HL-60 (cell line): ENCODE results near the gene TUT4.

Experiments used
- DNase-seq, 2 experiments: peaks; one replicate each; pipeline ENCODE4 v3.0.0-alpha.2; 2010 to 2020; ENCODE audit warnings: low read depth in 1 of 2, low spot score in 1 of 2
- H3K27ac ChIP-seq: fragments of 250-450 bp; sonication (Bioruptor Pico); replicated peaks from 2 replicates; pipeline ENCODE4 v1.5.1; 2020; ENCODE audit warnings: mild to moderate bottlenecking, moderate library complexity
- H3K27me3 ChIP-seq: fragments of 250-450 bp; sonication (Bioruptor Pico); 2 replicates; pipeline ENCODE4 v1.5.1; 2021; ENCODE audit warnings: mild to moderate bottlenecking, moderate library complexity; ENCODE audit not compliant: insufficient read depth, poor library complexity, severe bottlenecking
- H3K4me3 ChIP-seq: replicated peaks from 2 replicates; pipeline ENCODE4 v1.5.1; 2011; ENCODE audit warnings: mild to moderate bottlenecking, control low read depth, low read length; ENCODE audit not compliant: insufficient read depth
- CTCF ChIP-seq: IDR thresholded peaks from one replicate; pipeline ENCODE4 v1.5.1; 2011; ENCODE audit warnings: low read length, control low read depth, inconsistent platforms; ENCODE audit not compliant: insufficient read depth
- GABPA ChIP-seq: IDR thresholded peaks from 2 replicates; pipeline ENCODE4 v1.6.1; 2012; ENCODE audit warnings: low read depth
- POLR2AphosphoS5 ChIP-seq: IDR thresholded peaks from 2 replicates; pipeline ENCODE4 v1.6.1; 2012; ENCODE audit warnings: low read depth
- REST ChIP-seq: IDR thresholded peaks from 2 replicates; pipeline ENCODE4 v1.6.1; 2012; ENCODE audit warnings: low read depth; ENCODE audit not compliant: insufficient replicate concordance
- SPI1 ChIP-seq: IDR thresholded peaks from 2 replicates; pipeline ENCODE4 v1.6.1; 2012; ENCODE audit warnings: low read depth, mild to moderate bottlenecking, borderline replicate concordance

Gene TUT4

GRCh38 chr1:52404975-52405338 lies 147.9 kb downstream of the TUT4 start:
- Histone ChIP-seq H3K27ac (peak overlapping the region; percentile 94), H3K4me3 (peak overlapping the region; percentile 88), H3K27me3 (no peaks in the 10 kb centered on the region)
- DNase-seq = no peak
- no peak for TF ChIP-seq REST
- TF ChIP-seq POLR2AphosphoS5 = no peak
- TF ChIP-seq CTCF = no peak

DNA sequence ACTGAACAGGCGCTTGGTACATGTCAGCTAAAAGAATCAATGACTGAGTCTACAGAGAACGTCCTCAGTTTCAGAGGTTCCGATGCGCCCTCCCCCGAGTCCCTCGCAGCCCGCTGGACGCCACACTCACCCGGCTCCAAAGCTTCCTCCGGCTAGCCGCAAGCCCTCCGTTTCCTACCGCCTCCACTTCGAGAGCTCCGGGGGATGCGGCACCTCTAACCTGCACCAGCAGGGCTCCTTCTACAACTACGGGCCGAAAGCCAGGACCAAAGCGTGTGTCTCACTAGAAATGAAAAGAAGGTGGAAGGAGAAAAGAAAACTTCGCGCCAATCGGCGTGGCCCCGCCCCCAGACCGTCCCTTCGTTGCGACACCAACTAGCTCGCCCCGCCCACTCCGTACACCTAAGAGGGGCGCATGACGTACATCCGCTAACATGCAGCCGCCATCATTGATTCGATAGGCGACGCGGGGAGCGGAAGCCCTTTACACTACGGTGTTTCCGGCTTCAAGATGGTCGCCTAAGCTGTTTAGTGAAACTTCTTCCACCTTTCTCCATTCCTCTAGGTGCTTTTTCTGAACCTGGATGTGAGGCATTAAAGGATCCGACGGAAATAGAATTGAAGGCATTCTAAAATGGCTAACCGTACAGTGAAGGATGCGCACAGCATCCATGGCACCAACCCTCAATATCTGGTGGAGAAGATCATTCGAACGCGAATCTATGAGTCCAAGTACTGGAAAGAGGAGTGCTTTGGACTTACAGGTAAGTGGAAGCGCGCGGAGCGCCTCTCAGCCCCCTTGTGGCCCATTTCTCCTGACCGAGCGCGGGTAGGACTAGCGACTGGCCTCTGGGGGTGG lies 148.5 kb downstream of the TUT4 start, which contains the start of the genes ORC1 and PRPF38A:
Gene ORC1 (minus strand): TSS at position 308 of the 859 bp plus-strand sequence. CDS start 2,200 bp downstream, outside the sequence.
Gene PRPF38A (plus strand): TSS at position 487 of the 859 bp plus-strand sequence. CDS start 148 bp downstream, at position 635.
- Histone ChIP-seq H3K27me3 (no peaks in the 10 kb centered on the region), H3K4me3 (peak within 1 kb of the TSS; percentile 88), H3K27ac (peak within 1 kb of the TSS; percentile 94)
- peak; percentile 67 for TF ChIP-seq POLR2AphosphoS5
- peak; percentile 25 for TF ChIP-seq CTCF
- no peak; the same call in 1 of the 2 replicates for TF ChIP-seq SPI1
- TF ChIP-seq GABPA = peak; percentile 88
- TF ChIP-seq REST = peak; percentile 69
- DNase-seq = peak; percentile 93 to 97

DNA sequence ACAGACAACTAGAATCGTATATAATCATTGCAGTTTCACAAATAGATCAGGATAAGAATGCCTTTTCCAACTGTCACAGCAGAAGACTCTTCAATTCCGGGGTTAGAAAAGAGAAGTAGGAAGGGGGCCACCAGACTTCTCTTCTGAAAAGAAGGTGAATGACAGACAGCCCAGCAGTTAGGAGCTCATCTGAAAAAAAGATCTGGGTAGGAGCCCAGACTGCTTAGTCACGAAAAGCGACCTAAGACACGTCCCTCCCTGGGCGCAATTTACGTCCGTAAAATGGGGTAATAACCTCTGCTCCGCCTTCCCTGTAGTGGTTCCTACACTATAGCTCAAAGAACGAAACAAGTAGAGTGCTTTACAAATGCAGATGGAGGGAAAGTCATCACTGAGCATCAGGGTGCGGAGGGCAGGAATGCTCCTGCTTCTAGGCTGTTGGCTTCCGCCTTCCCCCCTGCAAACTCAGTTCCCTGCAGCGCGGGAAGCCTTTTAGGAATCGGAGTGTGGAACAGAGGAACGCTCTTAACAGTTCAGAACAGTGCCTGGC lies 149.3 kb downstream of the TUT4 start:
- H3K27me3 ChIP-seq = no peaks in the 10 kb centered on the region

DNA sequence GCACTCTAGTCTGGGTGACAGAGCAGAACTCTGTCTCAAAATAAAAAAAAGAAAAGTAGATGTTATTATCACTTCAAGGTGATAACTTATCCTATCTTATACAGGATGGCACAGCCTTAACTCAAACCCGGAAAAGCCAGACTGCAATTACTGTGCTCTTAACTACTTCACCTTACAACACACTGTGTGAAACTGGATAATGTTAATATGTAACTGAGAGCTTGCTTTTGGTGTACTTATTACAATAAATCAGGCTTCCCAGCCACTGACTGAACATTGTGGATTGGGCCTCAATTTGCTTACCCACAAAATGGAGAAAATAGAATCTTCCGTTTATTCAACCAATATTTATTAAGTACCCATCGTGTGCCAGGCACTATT lies 150.0 kb downstream of the TUT4 start:
- DNase-seq = no peak
- Histone ChIP-seq H3K4me3 (peak overlapping the region; percentile 88), H3K27me3 (no peaks in the 10 kb centered on the region), H3K27ac (peak overlapping the region; percentile 94)
- TF ChIP-seq POLR2AphosphoS5 (no peak), SPI1 (no peak), GABPA (no peak), CTCF (no peak), REST (no peak)

More for the DNA sequence above, 149.3 kb downstream of the TUT4 start:
- TF ChIP-seq GABPA (no peak), SPI1 (peak; percentile 45; the same call in 1 of the 2 replicates)
- DNase-seq = peak; percentile 82 to 87
- peak overlapping the region; percentile 94 for H3K27ac ChIP-seq
- H3K4me3 ChIP-seq = peak overlapping the region; percentile 88
